MV-4-11 (cell line): ENCODE data around the gene BIVM.
A peak's percentile ranks its signal among the peaks of the same experiment; 100 is the strongest.

Experiments used
- DNase-seq: peaks from one replicate; lab custom pipeline; 2025; lab: John Stamatoyannopoulos, UW

Gene BIVM, protein sequence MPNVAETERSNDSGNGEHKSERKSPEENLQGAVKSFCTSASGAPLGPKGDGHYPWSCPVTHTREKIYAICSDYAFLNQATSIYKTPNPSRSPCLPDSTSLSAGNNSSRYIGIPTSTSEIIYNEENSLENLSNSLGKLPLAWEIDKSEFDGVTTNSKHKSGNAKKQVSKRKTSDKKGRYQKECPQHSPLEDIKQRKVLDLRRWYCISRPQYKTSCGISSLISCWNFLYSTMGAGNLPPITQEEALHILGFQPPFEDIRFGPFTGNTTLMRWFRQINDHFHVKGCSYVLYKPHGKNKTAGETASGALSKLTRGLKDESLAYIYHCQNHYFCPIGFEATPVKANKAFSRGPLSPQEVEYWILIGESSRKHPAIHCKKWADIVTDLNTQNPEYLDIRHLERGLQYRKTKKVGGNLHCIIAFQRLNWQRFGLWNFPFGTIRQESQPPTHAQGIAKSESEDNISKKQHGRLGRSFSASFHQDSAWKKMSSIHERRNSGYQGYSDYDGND

DNA sequence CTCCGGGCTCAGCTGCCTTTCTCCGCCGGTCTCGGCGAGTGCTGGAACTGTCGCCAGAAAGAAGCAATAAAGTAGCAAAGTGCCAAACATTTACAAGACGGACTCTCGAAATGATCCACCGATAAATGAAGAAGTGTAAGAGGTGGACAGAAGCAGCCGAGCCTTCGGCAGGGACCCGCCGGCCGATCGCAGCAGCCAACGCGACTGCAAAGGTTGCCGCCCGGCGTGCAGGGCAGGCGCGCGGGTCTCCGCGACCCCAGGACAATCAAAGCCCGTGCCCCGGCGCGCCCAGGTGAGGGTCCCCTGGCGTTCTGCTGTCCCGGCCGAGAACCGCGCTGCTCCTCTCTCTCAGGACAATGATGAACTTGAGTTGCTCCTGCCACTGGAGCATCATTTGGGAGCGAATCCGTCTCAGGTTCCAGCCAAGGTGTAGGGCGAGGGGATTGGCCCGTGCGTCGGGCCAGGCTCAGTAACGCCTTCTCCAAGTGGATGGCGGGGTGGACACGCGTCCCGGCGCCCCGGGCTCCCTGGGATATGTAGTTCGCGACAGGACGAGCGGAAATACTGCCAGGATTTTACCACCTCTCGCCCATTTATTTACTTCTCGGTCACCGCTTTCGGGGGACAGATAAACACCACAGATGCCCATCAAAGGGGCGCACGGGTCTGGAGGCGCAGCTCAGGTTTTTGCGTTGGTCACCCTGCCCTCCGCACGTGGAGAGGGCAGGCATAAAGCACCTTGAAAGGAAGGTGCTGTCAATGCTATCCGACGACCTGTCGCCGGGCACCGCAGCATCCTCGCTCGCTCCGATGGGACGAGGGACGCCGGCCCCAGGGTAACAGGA is at the start of gene BIVM, which contains the start of gene POGLUT2:
Gene BIVM, plus strand, starts transcription at position 539 of the 845 bp plus-strand sequence. CDS start 8,149 bp downstream, outside the sequence.
Gene POGLUT2, minus strand, starts transcription at position 396 of the 845 bp plus-strand sequence. Its CDS starts 306 bp downstream, at position 90.
- DNase-seq, result peak; percentile 67

DNA sequence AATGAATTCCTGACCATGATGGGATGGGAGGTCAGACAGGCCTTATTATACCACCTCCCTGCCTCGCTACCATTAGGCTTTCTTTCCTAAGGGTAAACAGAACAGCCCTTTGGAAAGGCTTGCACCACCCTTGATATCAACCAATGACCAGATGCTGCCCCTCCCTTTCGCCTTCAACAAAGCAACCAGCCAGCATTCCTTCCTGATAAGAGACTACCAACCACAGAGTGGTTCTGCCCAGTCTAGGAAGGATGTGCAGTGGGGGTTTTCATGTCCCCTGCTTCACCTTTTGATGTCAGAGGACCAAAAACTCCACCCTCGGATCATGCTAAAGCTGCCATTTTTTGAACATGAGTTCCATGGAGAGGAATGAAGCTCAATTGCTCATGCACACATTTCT is 47.0 kb upstream of the BIVM start:
- DNase-seq, result no peak

DNA sequence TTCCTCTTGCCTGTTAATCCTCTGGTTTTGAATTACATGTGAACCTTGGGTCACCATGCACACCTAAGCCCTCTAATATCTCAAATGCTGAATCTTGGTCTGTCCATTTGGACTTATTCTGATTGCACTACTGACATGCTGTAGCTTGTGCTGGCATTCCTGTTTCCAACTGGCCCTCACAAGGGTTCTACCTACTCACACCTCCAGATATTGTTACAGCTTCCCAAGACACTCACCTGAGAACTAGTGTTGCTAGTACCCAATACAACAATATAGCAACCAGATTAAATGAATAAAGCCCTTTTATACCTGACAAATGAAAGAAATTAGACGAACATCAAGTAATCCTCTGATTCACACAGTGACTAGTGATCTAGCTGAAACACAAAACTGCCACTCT is 41.9 kb upstream of the BIVM start:
- DNase-seq, result no peak

DNA sequence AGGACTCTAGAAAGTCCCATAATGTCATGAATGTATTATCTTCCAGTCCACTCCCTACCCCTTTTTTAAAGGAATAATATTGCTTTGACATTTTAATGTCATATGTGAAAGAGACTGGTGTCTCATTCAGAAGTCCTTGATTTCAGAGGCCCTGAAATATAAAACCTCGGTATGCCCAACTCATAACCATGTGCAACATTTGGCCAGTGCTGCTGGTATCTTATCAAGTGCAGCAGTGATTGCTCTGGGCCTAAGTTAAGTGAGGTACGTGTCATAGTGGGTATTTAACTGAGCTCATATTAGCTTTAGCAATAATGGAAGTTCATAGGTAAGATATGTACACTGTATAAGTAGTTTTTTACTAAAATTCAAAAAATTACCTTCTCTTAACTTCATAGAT is 40.1 kb upstream of the BIVM start:
- DNase-seq, result no peak

- no peak for DNase-seq
Measured at GRCh38 chr13:102761071-102761470, 37.8 kb upstream of the BIVM start.

GRCh38 chr13:102763741-102764140 is 35.2 kb upstream of the BIVM start:
- no peak for DNase-seq

- DNase-seq, result no peak
Measured at GRCh38 chr13:102768909-102769308, 30.0 kb upstream of the BIVM start.

DNA sequence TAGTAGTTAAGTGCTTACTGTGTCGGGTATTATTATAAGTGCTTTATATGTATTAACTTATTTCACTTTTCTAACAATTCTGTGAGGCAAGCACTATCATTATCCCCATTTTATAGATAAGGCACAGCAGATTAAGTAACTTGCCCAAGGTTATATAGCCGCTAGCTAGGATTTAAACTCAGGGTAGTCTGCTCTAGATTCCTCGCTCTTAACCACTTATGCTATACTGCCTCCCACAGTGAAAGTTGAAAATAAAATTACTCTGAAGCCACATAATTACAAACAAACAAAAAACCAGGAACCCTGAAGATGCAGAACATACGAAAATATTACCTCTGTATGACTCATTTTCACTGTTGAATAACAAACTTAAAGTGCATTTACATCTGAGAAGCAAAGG is 29.2 kb upstream of the BIVM start:
- DNase-seq, result no peak

GRCh38 chr13:102770435-102770834 is 28.5 kb upstream of the BIVM start:
- DNase-seq, result no peak

GRCh38 chr13:102771298-102772041 is 27.4 kb upstream of the BIVM start:
- peak; percentile 75 for DNase-seq

GRCh38 chr13:102772042-102772425 is 26.9 kb upstream of the BIVM start:
- DNase-seq, result peak; percentile 47

- DNase-seq, result peak; percentile 83
Measured at GRCh38 chr13:102773441-102774213, 25.3 kb upstream of the BIVM start, which contains the start of gene TEX30. TSS of gene TEX30 (minus strand) at chr13:102773786. CDS start at chr13:102770026, 3,760 bp downstream.

DNA sequence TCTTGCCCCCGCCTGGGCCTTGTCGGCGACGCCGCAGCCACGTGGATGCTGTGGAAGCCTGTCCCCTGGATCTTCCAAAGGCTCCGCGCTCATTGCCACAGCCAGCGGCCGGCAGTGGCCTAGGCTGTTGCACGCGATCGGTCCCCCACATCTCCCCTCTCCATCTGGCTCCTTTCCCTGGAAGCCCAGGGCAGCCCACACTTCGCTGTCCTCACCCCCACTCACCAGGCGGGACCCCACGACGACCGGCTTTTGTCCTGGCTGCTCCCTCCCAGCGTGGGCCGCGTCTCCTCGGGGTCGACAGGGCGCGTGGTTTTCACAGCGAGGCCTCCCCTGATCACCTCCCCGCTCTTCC is 24.7 kb upstream of the BIVM start:
- no peak for DNase-seq

DNA sequence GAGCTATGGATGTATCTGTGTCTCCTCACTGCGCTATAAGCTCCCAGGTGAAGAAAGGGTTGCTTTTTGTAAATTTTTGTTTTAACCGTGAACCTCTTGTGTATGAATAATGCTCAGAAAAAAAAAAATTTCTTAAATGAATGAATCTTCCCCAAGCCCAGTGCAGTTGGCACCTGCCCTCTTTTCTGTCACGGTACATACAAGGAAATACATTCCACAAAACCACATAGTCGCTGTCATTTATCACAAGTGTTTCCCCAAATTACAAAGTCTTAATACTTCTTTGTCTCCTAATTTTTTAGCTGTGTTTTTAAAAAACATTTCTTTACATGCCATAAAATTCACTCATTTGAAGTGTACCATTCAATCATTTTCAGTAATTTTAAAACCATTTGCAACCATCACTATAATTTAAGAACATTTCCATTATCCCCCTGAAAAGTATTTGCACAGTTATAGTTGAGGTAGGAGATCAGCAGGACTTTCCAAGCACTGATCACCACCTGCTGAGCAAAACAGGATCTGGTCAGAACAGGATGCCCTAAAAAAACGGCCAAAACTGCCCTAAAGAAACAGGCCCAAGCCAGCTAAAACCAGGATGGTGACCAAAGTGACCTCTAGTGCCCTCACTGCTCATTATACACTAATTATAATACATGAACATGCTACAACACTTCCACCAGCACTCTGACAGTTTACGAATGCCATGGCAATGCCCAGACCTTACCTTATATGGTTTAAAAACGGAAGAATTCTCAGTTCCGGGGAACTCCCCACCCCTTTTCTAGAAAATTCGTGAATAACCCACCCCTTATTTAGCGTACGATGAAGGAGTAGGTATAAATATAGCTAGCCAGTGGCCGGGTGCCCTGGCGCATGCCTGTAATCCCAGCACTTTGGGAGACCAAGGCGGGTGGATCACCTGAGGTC is 24.1 kb upstream of the BIVM start:
- DNase-seq, result peak; percentile 84

GRCh38 chr13:102776271-102776670 is 22.6 kb upstream of the BIVM start:
- DNase-seq, result no peak

DNA sequence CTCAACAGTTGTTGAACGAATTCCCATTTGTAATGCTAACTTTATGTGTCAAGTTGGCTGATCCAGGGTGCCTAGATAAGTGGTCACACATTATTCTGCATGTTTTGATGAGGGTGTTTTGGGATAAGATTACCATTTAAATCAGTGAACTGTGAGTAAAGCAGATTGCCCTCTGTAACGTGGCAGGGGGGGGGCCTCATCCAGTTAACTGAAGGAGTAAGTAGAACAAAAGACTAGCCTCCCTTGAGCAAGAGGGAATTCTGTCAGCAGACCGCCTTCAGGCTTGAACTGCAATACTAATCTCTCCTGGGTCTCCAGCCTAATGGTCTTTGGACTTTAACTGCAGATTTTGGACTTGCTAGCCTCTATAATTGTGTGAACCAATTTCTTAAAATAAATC is 21.2 kb upstream of the BIVM start:
- DNase-seq, result no peak

- peak; percentile 56 for DNase-seq
Measured at GRCh38 chr13:102779436-102780159, 19.3 kb upstream of the BIVM start.

DNA sequence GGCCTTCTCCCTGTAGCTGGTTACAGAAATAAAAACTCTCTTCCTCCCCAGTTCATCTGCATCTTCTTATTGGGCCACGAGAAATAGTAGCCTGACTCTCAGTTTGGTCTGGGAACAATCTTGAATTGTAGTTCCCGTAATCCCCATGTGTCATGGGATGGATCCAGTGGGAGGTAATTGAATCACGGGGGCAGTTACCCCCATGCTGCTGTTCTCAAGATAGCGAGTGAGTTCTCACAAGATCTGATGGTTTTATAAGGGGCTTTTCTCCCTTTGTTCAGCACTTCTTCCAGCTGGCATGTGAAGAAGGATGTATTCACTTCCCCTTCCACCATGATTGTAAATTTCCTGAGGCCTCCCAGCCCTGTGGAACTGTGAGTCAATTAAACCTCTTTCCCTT is 18.3 kb upstream of the BIVM start:
- peak; percentile 12 for DNase-seq

DNA sequence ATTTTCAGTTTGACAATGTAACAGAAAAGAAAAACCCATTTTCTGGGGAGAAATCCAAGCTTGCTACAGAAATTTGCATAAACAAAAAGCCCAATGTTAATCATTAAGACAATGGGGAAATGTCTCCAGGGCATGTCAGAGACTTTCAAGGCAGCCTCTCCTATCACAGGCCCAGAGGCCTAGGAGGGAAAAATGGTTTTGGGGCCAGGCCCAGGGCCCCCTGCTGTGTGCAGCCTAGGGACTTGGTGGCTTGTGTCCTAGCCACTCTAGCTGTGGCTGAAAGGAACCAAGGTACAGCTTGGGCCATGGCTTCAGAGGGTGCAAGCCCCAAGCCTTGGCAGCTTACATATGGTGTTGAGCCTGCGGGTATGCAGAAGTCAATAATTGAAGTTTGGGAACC is 17.3 kb upstream of the BIVM start:
- DNase-seq, result no peak
